Measurements from ENCODE around the gene ISLR2. TPM values are rescaled to one million over a fixed set of nuclear protein-coding genes. Genes with fewer than 3 reads are reported as not detected.
A peak's percentile ranks its signal among the peaks of the same experiment; 100 is the strongest.

Gene ISLR2
- total RNA-seq, 1 donor from 2014 or later: not detected

DNA sequence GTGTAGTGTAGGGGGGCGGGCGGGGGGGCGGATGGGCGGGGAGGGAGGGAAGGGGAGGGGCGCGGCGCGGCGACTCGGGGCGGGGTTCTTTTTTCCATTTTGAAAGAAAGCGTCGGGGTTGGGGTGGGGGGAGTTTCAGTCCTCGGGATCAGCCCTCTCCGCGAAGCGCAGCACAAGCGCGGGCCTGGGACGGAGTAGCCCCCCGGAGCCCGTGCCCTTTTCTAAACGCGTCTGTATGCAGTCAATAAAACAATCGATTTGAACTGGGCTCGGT, 6.1 kb downstream of the ISLR2 start:
- DNase-seq (ENCODE audit: low spot score): no peak
- H3K36me3 Mint-ChIP-seq: peaks cover 6% of the 10 kb centered on the region
- H3K79me2 ChIP-seq (ENCODE audit: low read depth): no peaks in the 10 kb centered on the region
- peaks cover 45% of the 10 kb centered on the region for H3K27me3 Mint-ChIP-seq (ENCODE audit: insufficient read depth, low read depth)
- peak overlapping the region; percentile 53 for H3K4me3 ChIP-seq
- H3K27ac Mint-ChIP-seq: no peak overlapping the region
- no peak overlapping the region for H3K9ac ChIP-seq
- peak overlapping the region; percentile 58 for H2AFZ ChIP-seq (replicated peaks)
- TF ChIP-seq, protein P1, sequence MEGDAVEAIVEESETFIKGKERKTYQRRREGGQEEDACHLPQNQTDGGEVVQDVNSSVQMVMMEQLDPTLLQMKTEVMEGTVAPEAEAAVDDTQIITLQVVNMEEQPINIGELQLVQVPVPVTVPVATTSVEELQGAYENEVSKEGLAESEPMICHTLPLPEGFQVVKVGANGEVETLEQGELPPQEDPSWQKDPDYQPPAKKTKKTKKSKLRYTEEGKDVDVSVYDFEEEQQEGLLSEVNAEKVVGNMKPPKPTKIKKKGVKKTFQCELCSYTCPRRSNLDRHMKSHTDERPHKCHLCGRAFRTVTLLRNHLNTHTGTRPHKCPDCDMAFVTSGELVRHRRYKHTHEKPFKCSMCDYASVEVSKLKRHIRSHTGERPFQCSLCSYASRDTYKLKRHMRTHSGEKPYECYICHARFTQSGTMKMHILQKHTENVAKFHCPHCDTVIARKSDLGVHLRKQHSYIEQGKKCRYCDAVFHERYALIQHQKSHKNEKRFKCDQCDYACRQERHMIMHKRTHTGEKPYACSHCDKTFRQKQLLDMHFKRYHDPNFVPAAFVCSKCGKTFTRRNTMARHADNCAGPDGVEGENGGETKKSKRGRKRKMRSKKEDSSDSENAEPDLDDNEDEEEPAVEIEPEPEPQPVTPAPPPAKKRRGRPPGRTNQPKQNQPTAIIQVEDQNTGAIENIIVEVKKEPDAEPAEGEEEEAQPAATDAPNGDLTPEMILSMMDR (IDR thresholded peaks at IDR 0.05): no peak
- TF ChIP-seq EZH2 (IDR thresholded peaks at IDR 0.05) (no peak), EZH2phosphoT487 (IDR thresholded peaks at IDR 0.05) (no peak)
- H3F3A ChIP-seq (ENCODE audit: low read depth): peaks cover 53% of the 10 kb centered on the region
- no peak overlapping the region for H3K27ac ChIP-seq
- H3K4me1 Mint-ChIP-seq: peaks cover 52% of the 10 kb centered on the region
- no peaks in the 10 kb centered on the region for H3K9me3 ChIP-seq (ENCODE audit: low read depth)
- peaks cover 83% of the 10 kb centered on the region for H3K27me3 ChIP-seq
- peaks cover 7% of the 10 kb centered on the region for H3K9me3 Mint-ChIP-seq
- peak overlapping the region; percentile 83 for H3K4me2 ChIP-seq
- peak overlapping the region; percentile 82 for H3K4me3 Mint-ChIP-seq
- H3K36me3 ChIP-seq: no peaks in the 10 kb centered on the region
- H4K20me1 ChIP-seq (ENCODE audit: low read depth): peaks cover 26% of the 10 kb centered on the region
- peaks cover 35% of the 10 kb centered on the region for H3K4me1 ChIP-seq

DNA sequence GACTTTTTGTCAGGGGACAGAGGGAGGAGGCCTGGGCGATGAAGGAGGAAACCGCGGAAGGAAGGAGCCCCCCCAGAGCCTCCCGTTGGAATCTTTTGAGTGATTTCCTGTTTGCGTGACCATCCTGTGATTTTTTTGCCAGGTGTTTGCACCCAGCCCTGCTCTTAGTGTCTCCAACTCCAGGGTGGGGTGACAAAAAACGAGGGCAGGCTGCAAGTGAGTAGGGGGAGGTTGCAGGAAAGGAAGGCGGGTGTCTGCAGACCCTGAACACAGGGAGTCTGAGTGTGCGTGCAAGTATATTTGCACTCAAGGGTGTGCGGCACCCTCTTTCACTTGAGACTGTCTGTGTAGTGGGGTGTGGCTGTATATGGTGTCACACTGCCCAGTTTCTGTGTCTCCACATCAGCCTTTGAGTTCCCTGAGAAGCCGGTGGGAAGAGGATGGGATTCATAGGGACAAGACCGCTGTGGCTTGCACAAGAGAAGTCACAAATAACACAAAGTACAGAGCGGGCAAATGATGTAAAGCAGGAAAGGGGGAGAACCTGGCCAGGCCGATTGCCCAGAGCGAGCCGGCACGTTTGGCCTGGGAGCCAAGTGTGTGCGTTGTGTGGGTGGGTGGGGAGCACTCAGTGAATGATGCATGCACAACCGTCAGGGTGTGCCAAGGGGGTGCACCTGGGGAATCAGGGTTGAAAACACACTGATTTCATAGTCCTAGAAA, 6.6 kb downstream of the ISLR2 start:
- Mint-ChIP-seq H3K36me3 (peaks cover 3% of the 10 kb centered on the region), H3K4me1 (peaks cover 48% of the 10 kb centered on the region), H3K9me3 (peaks cover 4% of the 10 kb centered on the region), H3K4me3 (peak overlapping the region; percentile 82), H3K27me3 (ENCODE audit: insufficient read depth, low read depth) (peaks cover 40% of the 10 kb centered on the region), H3K27ac (no peak overlapping the region)
- peaks cover 35% of the 10 kb centered on the region for H3K4me1 ChIP-seq
- peak overlapping the region; percentile 58 for H2AFZ ChIP-seq (replicated peaks)
- no peaks in the 10 kb centered on the region for H3K9me3 ChIP-seq (ENCODE audit: low read depth)
- no peaks in the 10 kb centered on the region for H3K36me3 ChIP-seq
- no peaks in the 10 kb centered on the region for H3K79me2 ChIP-seq (ENCODE audit: low read depth)
- TF ChIP-seq EZH2phosphoT487 (IDR thresholded peaks at IDR 0.05) (no peak), EZH2 (IDR thresholded peaks at IDR 0.05) (no peak)
- TF ChIP-seq, protein P1 (IDR thresholded peaks at IDR 0.05): no peak
- peak overlapping the region; percentile 83 for H3K4me2 ChIP-seq
- no peak for DNase-seq (ENCODE audit: low spot score)
- H3K4me3 ChIP-seq: peak overlapping the region; percentile 53
- peaks cover 53% of the 10 kb centered on the region for H3F3A ChIP-seq (ENCODE audit: low read depth)
- H3K27ac ChIP-seq: no peak overlapping the region
- H3K9ac ChIP-seq: no peak overlapping the region
- peaks cover 21% of the 10 kb centered on the region for H4K20me1 ChIP-seq (ENCODE audit: low read depth)
- H3K27me3 ChIP-seq: peaks cover 78% of the 10 kb centered on the region

DNA sequence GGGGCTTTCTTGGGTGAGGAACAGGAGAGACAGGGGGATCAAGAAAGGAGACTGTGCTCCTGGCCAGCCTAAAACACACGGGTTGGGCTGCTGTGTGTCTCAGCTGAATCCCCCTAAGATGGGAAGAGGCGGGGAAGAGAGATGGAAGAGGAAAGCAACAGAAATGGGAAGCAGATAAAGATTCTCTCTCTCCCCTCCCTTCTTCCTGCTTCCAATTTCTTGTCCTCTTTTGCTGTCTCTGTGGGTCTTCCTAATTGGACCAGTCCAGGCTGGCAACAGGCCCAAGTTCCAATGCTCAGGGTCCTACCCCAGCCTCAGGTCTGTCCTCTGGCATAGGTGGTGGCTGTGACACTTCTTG, 7.1 kb downstream of the ISLR2 start:
- Histone ChIP-seq H3K4me2 (no peak overlapping the region), H3K4me1 (peaks cover 35% of the 10 kb centered on the region), H3K9ac (no peak overlapping the region), H2AFZ (replicated peaks) (no peak overlapping the region), H3K79me2 (ENCODE audit: low read depth) (no peaks in the 10 kb centered on the region), H3F3A (ENCODE audit: low read depth) (peaks cover 53% of the 10 kb centered on the region), H3K27me3 (peaks cover 73% of the 10 kb centered on the region), H3K4me3 (no peak overlapping the region), H3K27ac (no peak overlapping the region), H3K9me3 (ENCODE audit: low read depth) (no peaks in the 10 kb centered on the region), H4K20me1 (ENCODE audit: low read depth) (peaks cover 16% of the 10 kb centered on the region), H3K36me3 (no peaks in the 10 kb centered on the region)
- Mint-ChIP-seq H3K4me3 (peak overlapping the region; percentile 82), H3K27me3 (ENCODE audit: insufficient read depth, low read depth) (peaks cover 35% of the 10 kb centered on the region), H3K27ac (no peak overlapping the region), H3K36me3 (no peaks in the 10 kb centered on the region), H3K4me1 (peaks cover 45% of the 10 kb centered on the region), H3K9me3 (no peaks in the 10 kb centered on the region)
- DNase-seq (ENCODE audit: low spot score): no peak
- TF ChIP-seq EZH2phosphoT487 (IDR thresholded peaks at IDR 0.05): no peak
- TF ChIP-seq EZH2 (IDR thresholded peaks at IDR 0.05): no peak
- TF ChIP-seq, protein P1 (IDR thresholded peaks at IDR 0.05): no peak

Measured in neural progenitor cell (in vitro differentiated cells).